HL-60 (cell line): Measurements from ENCODE around the gene MACROD1.

Experiments used
- DNase-seq, 2 experiments: peaks; one replicate each; pipeline ENCODE4 v3.0.0-alpha.2; 2010 to 2020; ENCODE audit warnings: low read depth in 1 of 2, low spot score in 1 of 2
- H3K27ac ChIP-seq: fragments of 250-450 bp; sonication (Bioruptor Pico); replicated peaks from 2 replicates; pipeline ENCODE4 v1.5.1; 2020; ENCODE audit warnings: mild to moderate bottlenecking, moderate library complexity
- H3K27me3 ChIP-seq: fragments of 250-450 bp; sonication (Bioruptor Pico); 2 replicates; pipeline ENCODE4 v1.5.1; 2021; ENCODE audit warnings: mild to moderate bottlenecking, moderate library complexity; ENCODE audit not compliant: insufficient read depth, poor library complexity, severe bottlenecking
- H3K4me3 ChIP-seq: replicated peaks from 2 replicates; pipeline ENCODE4 v1.5.1; 2011; ENCODE audit warnings: mild to moderate bottlenecking, control low read depth, low read length; ENCODE audit not compliant: insufficient read depth
- GABPA ChIP-seq: IDR thresholded peaks from 2 replicates; pipeline ENCODE4 v1.6.1; 2012; ENCODE audit warnings: low read depth
- POLR2AphosphoS5 ChIP-seq: IDR thresholded peaks from 2 replicates; pipeline ENCODE4 v1.6.1; 2012; ENCODE audit warnings: low read depth
- REST ChIP-seq: IDR thresholded peaks from 2 replicates; pipeline ENCODE4 v1.6.1; 2012; ENCODE audit warnings: low read depth; ENCODE audit not compliant: insufficient replicate concordance
- SPI1 ChIP-seq: IDR thresholded peaks from 2 replicates; pipeline ENCODE4 v1.6.1; 2012; ENCODE audit warnings: low read depth, mild to moderate bottlenecking, borderline replicate concordance
- TF ChIP-seq, protein P1 (sequence below): IDR thresholded peaks from one replicate; pipeline ENCODE4 v1.5.1; 2011; ENCODE audit warnings: low read length, control low read depth, inconsistent platforms; ENCODE audit not compliant: insufficient read depth

Gene MACROD1

GRCh38 chr11:64006398-64006797, 159.5 kb downstream of the MACROD1 start:
- no peak for TF ChIP-seq GABPA
- TF ChIP-seq REST: no peak
- TF ChIP-seq, protein P1, sequence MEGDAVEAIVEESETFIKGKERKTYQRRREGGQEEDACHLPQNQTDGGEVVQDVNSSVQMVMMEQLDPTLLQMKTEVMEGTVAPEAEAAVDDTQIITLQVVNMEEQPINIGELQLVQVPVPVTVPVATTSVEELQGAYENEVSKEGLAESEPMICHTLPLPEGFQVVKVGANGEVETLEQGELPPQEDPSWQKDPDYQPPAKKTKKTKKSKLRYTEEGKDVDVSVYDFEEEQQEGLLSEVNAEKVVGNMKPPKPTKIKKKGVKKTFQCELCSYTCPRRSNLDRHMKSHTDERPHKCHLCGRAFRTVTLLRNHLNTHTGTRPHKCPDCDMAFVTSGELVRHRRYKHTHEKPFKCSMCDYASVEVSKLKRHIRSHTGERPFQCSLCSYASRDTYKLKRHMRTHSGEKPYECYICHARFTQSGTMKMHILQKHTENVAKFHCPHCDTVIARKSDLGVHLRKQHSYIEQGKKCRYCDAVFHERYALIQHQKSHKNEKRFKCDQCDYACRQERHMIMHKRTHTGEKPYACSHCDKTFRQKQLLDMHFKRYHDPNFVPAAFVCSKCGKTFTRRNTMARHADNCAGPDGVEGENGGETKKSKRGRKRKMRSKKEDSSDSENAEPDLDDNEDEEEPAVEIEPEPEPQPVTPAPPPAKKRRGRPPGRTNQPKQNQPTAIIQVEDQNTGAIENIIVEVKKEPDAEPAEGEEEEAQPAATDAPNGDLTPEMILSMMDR: no peak
- no peak for TF ChIP-seq SPI1
- TF ChIP-seq POLR2AphosphoS5: no peak
- H3K4me3 ChIP-seq: no peak overlapping the region
- H3K27ac ChIP-seq: no peak overlapping the region
- DNase-seq: no peak
- no peaks in the 10 kb centered on the region for H3K27me3 ChIP-seq

DNA sequence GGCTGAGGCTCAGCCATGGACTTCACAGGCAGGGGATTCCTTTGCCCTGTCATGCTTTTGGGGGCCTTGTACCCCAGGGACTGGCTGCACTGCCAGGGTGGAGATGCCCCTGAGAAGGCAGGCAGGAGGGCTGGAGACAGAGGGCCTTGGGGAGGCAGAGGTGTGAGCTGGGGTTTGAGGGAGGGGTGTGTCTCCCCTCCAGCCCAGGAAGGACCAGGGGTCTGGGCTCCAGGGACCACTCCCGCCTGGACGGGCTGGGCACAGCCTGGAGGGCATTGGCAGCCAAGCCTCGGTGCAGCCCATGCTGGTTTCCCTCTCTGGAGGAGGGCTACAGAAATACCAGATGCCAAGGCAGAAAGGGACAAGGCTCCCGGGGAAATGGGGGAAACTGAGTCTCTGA, 160.2 kb downstream of the MACROD1 start:
- no peak overlapping the region for H3K27ac ChIP-seq
- no peak overlapping the region for H3K4me3 ChIP-seq
- H3K27me3 ChIP-seq: no peaks in the 10 kb centered on the region
- DNase-seq: no peak
- TF ChIP-seq, protein P1: no peak
- TF ChIP-seq REST (no peak), SPI1 (no peak), GABPA (no peak), POLR2AphosphoS5 (no peak)

- Histone ChIP-seq H3K27me3 (no peaks in the 10 kb centered on the region), H3K4me3 (no peak overlapping the region), H3K27ac (no peak overlapping the region)
- no peak for DNase-seq
- TF ChIP-seq, protein P1: no peak
- TF ChIP-seq GABPA: no peak
- TF ChIP-seq SPI1: no peak
- TF ChIP-seq POLR2AphosphoS5: no peak
- no peak for TF ChIP-seq REST
These were observed 161.3 kb downstream of the MACROD1 start for GRCh38 chr11:64004590-64004984.
